MM.1S (cell line): ENCODE results near the gene TMCO6.
"Not testable (repeated sequence)": the region's sequence is repeated elsewhere in the genome, so short reads cannot be mapped to it uniquely, and the experiment has no call there.

Experiments
- CTCF ChIP-seq: fragments of 300-600 bp; sonication (generic); IDR thresholded peaks from 2 replicates; pipeline ENCODE4 v1.5.1; 2016; ENCODE audit warnings: antibody characterized with exemption, low read length, mixed read lengths
- EZH2 ChIP-seq: fragments of 300-600 bp; sonication (generic); optimal IDR thresholded peaks from 2 replicates; pipeline ENCODE3; 2017; ENCODE audit warnings: low read depth, mild to moderate bottlenecking, antibody characterized with exemption, low read length, mixed read lengths
- EZH2phosphoT487 ChIP-seq: fragments of 300-600 bp; sonication (generic); IDR thresholded peaks from 2 replicates; pipeline ENCODE4 v1.6.1; 2018; ENCODE audit warnings: antibody characterized with exemption, low read length

- not testable (repeated sequence) for TF ChIP-seq CTCF, EZH2, EZH2phosphoT487
Measured at GRCh38 chr5:140623061-140623460, 16.2 kb upstream of the TMCO6 start.
